Epithelial cell of proximal tubule (primary cell): ENCODE measurements around the gene CFH. TPM values are rescaled to one million over a fixed set of nuclear protein-coding genes. Genes with fewer than 3 reads are reported as not detected.

Experiments
- DNase-seq: peaks from one replicate; pipeline ENCODE4 v3.0.0-alpha.2; 2011; ENCODE audit warnings: low read depth
- H3K4me3 ChIP-seq: 2 replicates; pipeline ENCODE4 v1.5.1; 2011; ENCODE audit warnings: low read depth, mild to moderate bottlenecking, low read length
- total RNA-seq: library from RNA; depleted of rRNA; stranded (reverse); fragments of >200 nt; gene quantifications from 2 replicates; pipeline ENCODE4 v1.2.3, GENCODE V29; 2015
- TF ChIP-seq, protein P1 (sequence below): conservative IDR thresholded peaks from 2 replicates; pipeline ENCODE4 v1.5.1; 2012; ENCODE audit warnings: low read depth, mild to moderate bottlenecking, low read length

Gene CFH
- total RNA-seq, 1 donor from 2014 or later = 9.2 TPM

DNA sequence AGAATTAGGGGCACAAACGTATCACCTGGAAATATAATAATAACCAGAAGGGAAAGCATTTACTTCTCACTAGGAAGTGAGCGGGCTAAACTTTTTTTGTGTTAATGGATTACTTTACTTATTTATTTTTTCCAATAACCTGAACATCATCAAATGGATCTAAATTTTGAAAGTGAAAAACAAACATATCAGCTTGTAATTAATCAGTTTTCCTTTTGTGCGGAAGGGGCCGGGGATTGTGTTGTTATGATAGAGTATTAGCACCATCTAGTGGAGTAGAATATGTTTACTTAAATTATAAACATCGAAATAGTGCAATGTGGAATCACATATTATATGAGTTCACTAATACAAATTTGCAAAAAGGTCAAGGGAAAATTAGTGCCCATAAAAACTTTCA lies 9.0 kb downstream of the CFH start:
- DNase-seq = no peak
- TF ChIP-seq, protein P1, sequence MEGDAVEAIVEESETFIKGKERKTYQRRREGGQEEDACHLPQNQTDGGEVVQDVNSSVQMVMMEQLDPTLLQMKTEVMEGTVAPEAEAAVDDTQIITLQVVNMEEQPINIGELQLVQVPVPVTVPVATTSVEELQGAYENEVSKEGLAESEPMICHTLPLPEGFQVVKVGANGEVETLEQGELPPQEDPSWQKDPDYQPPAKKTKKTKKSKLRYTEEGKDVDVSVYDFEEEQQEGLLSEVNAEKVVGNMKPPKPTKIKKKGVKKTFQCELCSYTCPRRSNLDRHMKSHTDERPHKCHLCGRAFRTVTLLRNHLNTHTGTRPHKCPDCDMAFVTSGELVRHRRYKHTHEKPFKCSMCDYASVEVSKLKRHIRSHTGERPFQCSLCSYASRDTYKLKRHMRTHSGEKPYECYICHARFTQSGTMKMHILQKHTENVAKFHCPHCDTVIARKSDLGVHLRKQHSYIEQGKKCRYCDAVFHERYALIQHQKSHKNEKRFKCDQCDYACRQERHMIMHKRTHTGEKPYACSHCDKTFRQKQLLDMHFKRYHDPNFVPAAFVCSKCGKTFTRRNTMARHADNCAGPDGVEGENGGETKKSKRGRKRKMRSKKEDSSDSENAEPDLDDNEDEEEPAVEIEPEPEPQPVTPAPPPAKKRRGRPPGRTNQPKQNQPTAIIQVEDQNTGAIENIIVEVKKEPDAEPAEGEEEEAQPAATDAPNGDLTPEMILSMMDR = peak; percentile 55
- no peak overlapping the region for H3K4me3 ChIP-seq

DNA sequence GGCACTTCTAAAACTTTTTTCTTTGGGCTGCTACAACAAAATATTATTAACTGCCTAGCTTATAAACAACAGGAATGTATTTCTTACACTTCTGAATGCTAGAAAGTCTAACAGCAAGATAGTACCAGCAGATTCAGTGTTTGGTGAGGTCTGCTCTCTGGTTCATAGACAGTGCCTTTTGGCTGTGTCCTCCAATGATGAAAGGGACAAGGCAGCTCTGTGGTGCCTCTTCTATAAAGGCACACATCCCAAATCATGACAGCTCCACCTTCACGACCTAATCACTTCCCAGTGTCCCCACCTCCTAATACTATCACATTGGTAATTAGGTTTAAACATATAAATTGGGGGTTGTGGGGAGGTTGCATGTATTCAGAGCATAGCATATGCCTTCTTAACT lies 9.5 kb downstream of the CFH start:
- TF ChIP-seq, protein P1 = no peak

DNA sequence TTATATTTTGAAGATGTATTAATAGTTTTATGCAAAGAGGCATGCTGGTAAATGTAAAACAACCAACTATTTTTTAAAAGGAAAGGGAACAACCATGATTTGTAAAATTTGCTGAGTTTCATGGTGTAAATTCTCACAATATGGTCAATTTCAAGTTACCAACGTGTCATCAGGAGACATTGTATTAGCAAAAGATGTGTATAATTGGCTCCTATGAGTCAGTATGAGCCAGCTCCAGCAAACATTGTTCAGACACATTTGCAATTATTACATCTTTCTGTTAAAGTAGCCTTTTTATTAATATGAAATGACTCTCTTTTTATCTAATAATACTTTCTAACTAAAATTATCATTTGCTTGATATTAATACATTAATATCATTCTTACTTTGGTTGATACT lies 15.3 kb downstream of the CFH start:
- DNase-seq = no peak
- TF ChIP-seq, protein P1 = no peak
- H3K4me3 ChIP-seq = no peak overlapping the region

More for the DNA sequence above, 9.5 kb downstream of the CFH start:
- DNase-seq = no peak
- H3K4me3 ChIP-seq = no peak overlapping the region

DNA sequence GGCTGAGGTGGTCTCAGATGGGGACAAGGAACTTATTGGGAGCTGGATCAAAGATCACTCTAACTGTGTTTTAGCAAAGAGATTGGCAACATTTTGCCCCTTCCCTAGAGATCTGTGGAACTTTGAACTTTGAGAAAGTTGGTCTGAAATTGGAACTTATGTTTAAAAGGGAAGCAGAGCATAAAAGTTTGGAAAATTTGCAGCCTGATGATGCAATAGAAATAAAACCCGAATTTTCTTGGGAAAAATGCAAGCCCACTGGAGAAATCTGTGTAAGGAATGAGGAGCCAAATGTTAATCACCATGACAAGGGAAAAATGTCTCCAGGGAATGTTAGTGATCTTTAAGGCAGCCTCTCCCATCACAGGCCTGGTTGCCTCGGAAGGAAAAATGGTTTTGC lies 17.2 kb downstream of the CFH start:
- no peak for DNase-seq
- H3K4me3 ChIP-seq = no peak overlapping the region
- TF ChIP-seq, protein P1 = no peak

DNA sequence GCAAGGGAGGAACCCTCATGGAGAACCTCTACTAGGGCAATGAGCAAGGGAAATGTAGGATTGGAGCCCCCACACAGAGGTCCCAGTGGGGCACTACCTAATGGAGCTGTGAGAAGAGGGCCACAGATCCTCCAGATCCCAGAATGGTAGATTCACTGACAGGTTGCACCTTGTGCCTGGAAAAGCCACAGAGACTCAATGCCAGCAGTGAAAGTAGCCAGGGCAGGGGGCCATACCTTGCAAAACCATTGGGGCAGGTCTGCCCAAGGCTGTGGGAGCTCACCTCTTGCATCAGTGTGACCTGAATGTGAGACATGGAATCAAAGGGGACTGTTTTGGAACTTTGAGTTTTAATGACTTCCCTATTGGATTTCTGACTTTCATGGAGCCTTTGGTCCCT lies 17.9 kb downstream of the CFH start:
- TF ChIP-seq, protein P1 = no peak
- no peak overlapping the region for H3K4me3 ChIP-seq
- no peak for DNase-seq

DNA sequence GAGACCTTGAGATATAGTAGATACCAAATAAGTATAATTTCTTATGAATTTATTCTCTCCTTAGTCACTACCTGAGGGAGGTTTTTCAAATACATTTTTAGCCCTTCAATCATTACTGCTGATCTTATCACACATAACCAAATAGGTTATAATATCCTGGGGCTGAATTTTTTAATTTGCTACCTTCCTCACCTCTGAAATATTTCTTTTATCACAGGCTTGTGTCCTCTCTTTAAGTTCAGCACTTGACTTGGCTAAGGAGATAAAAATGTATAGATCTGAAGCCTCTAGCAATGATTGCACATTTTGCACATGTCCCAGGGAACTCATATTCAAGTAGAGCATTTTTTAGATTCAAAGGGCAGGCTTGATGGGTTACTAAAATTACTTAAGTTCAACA lies 23.1 kb downstream of the CFH start:
- TF ChIP-seq, protein P1 = no peak
- no peak for DNase-seq
- no peak overlapping the region for H3K4me3 ChIP-seq

DNA sequence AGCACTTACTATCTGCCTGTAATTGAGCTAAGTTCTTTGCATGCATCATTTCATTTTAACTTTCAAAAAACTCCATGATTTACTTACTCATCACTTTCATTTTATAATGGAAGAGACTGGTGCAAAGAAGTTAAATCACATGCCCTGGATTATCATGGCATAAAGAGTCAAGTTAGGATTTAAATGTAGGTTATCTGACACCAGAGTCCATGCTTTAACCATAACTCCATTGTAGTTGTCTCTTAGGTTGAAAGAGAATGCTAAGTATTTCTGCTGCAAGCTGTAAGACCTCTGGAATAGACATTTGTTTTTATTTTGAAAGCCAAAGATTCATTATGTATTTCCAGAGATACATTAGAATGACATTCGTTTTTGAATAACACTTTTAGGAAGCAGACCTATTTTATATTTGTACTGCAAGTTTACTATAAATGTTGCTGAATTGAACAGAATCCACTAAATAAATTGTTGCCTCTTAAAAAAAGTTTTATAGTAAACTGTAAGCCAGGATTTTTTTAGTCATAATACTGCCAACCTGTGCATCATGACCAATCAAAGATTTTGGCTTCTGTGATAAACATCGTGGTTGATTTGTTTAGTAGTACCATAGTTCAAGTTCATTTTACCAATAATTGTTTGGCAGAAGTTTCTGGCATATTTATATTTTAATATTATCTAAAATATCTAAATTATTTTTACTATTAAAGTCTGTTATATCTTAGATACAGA lies 26.1 kb downstream of the CFH start:
- H3K4me3 ChIP-seq = no peak overlapping the region
- DNase-seq = no peak
- TF ChIP-seq, protein P1 = no peak
